ENCODE measurements around the gene KSR2.

The KSR2 gene

GRCh38 chr12:117595751-117596150, 373.0 kb downstream of the KSR2 start:
- DNase-seq (no peak), ATAC-seq (no peak)
- Mint-ChIP-seq H3K27me3 (peaks cover 2% of the 10 kb centered on the region), H3K36me3 (ENCODE audit: low read depth) (no peaks in the 10 kb centered on the region), H3K4me1 (no peaks in the 10 kb centered on the region), H3K9me3 (no peaks in the 10 kb centered on the region), H3K27ac (no peak overlapping the region), H3K4me3 (no peak overlapping the region)

GRCh38 chr12:117594481-117594880, 374.3 kb downstream of the KSR2 start:
- H3K4me1 Mint-ChIP-seq, result no peaks in the 10 kb centered on the region
- no peak overlapping the region for H3K4me3 Mint-ChIP-seq
- H3K9me3 Mint-ChIP-seq, result no peaks in the 10 kb centered on the region
- H3K36me3 Mint-ChIP-seq (ENCODE audit: low read depth), result no peaks in the 10 kb centered on the region
- no peak overlapping the region for H3K27ac Mint-ChIP-seq
- DNase-seq, result no peak
- H3K27me3 Mint-ChIP-seq, result no peaks in the 10 kb centered on the region
- ATAC-seq, result no peak

- no peak for DNase-seq
- Mint-ChIP-seq H3K9me3 (no peaks in the 10 kb centered on the region), H3K36me3 (ENCODE audit: low read depth) (no peaks in the 10 kb centered on the region), H3K27me3 (no peaks in the 10 kb centered on the region), H3K27ac (no peak overlapping the region), H3K4me3 (no peak overlapping the region), H3K4me1 (no peaks in the 10 kb centered on the region)
- no peak for ATAC-seq
Measured at GRCh38 chr12:117593815-117594400, 374.9 kb downstream of the KSR2 start.

GRCh38 chr12:117592588-117593305, 376.0 kb downstream of the KSR2 start:
- DNase-seq (no peak), ATAC-seq (no peak)
- Mint-ChIP-seq H3K4me3 (no peak overlapping the region), H3K9me3 (no peaks in the 10 kb centered on the region), H3K27ac (no peak overlapping the region), H3K27me3 (peaks cover 1% of the 10 kb centered on the region), H3K4me1 (no peaks in the 10 kb centered on the region), H3K36me3 (ENCODE audit: low read depth) (no peaks in the 10 kb centered on the region)

- ATAC-seq, result no peak
- no peak for DNase-seq
- Mint-ChIP-seq H3K27ac (no peak overlapping the region), H3K4me3 (no peak overlapping the region), H3K4me1 (no peaks in the 10 kb centered on the region), H3K36me3 (ENCODE audit: low read depth) (no peaks in the 10 kb centered on the region), H3K9me3 (no peaks in the 10 kb centered on the region), H3K27me3 (peaks cover 7% of the 10 kb centered on the region)
Measured at GRCh38 chr12:117590999-117591398, 377.8 kb downstream of the KSR2 start.

GRCh38 chr12:117590386-117590785, 378.4 kb downstream of the KSR2 start:
- ATAC-seq (no peak), DNase-seq (no peak)
- no peaks in the 10 kb centered on the region for H3K9me3 Mint-ChIP-seq
- H3K27me3 Mint-ChIP-seq, result peaks cover 10% of the 10 kb centered on the region
- no peak overlapping the region for H3K4me3 Mint-ChIP-seq
- H3K4me1 Mint-ChIP-seq, result no peaks in the 10 kb centered on the region
- no peaks in the 10 kb centered on the region for H3K36me3 Mint-ChIP-seq (ENCODE audit: low read depth)
- no peak overlapping the region for H3K27ac Mint-ChIP-seq

GRCh38 chr12:117589021-117589420, 379.8 kb downstream of the KSR2 start:
- no peaks in the 10 kb centered on the region for H3K36me3 Mint-ChIP-seq (ENCODE audit: low read depth)
- no peaks in the 10 kb centered on the region for H3K9me3 Mint-ChIP-seq
- H3K4me3 Mint-ChIP-seq, result no peak overlapping the region
- ATAC-seq (no peak), DNase-seq (no peak)
- H3K4me1 Mint-ChIP-seq, result no peaks in the 10 kb centered on the region
- H3K27me3 Mint-ChIP-seq, result peaks cover 15% of the 10 kb centered on the region
- H3K27ac Mint-ChIP-seq, result no peak overlapping the region

- Mint-ChIP-seq H3K9me3 (no peaks in the 10 kb centered on the region), H3K27ac (no peak overlapping the region), H3K4me1 (no peaks in the 10 kb centered on the region), H3K4me3 (no peak overlapping the region), H3K36me3 (ENCODE audit: low read depth) (no peaks in the 10 kb centered on the region), H3K27me3 (peaks cover 20% of the 10 kb centered on the region)
- ATAC-seq, result peak; percentile 33
- DNase-seq, result peak; percentile 53
Measured at GRCh38 chr12:117587631-117588287, 381.0 kb downstream of the KSR2 start.

- no peaks in the 10 kb centered on the region for H3K36me3 Mint-ChIP-seq (ENCODE audit: low read depth)
- H3K9me3 Mint-ChIP-seq, result no peaks in the 10 kb centered on the region
- no peak overlapping the region for H3K4me3 Mint-ChIP-seq
- H3K4me1 Mint-ChIP-seq, result no peaks in the 10 kb centered on the region
- ATAC-seq (no peak), DNase-seq (no peak)
- peaks cover 20% of the 10 kb centered on the region for H3K27me3 Mint-ChIP-seq
- no peak overlapping the region for H3K27ac Mint-ChIP-seq
Measured at GRCh38 chr12:117583677-117584225, 385.0 kb downstream of the KSR2 start.

- Mint-ChIP-seq H3K4me3 (no peak overlapping the region), H3K4me1 (no peaks in the 10 kb centered on the region), H3K9me3 (no peaks in the 10 kb centered on the region), H3K36me3 (ENCODE audit: low read depth) (no peaks in the 10 kb centered on the region), H3K27ac (no peak overlapping the region), H3K27me3 (peaks cover 21% of the 10 kb centered on the region)
- DNase-seq, result no peak
- ATAC-seq, result no peak
Measured at GRCh38 chr12:117583092-117583491, 385.7 kb downstream of the KSR2 start.

GRCh38 chr12:117582135-117582784, 386.5 kb downstream of the KSR2 start:
- no peaks in the 10 kb centered on the region for H3K36me3 Mint-ChIP-seq (ENCODE audit: low read depth)
- DNase-seq (no peak), ATAC-seq (no peak)
- no peak overlapping the region for H3K4me3 Mint-ChIP-seq
- no peaks in the 10 kb centered on the region for H3K4me1 Mint-ChIP-seq
- peaks cover 20% of the 10 kb centered on the region for H3K27me3 Mint-ChIP-seq
- H3K27ac Mint-ChIP-seq, result no peak overlapping the region
- no peaks in the 10 kb centered on the region for H3K9me3 Mint-ChIP-seq

- Mint-ChIP-seq H3K9me3 (no peaks in the 10 kb centered on the region), H3K4me1 (no peaks in the 10 kb centered on the region), H3K27ac (no peak overlapping the region), H3K27me3 (peaks cover 14% of the 10 kb centered on the region), H3K4me3 (no peak overlapping the region), H3K36me3 (ENCODE audit: low read depth) (no peaks in the 10 kb centered on the region)
- ATAC-seq (no peak), DNase-seq (no peak)
Measured at GRCh38 chr12:117580718-117581062, 388.1 kb downstream of the KSR2 start.

- Mint-ChIP-seq H3K9me3 (no peaks in the 10 kb centered on the region), H3K27ac (no peak overlapping the region), H3K4me3 (no peak overlapping the region), H3K4me1 (no peaks in the 10 kb centered on the region), H3K36me3 (ENCODE audit: low read depth) (no peaks in the 10 kb centered on the region), H3K27me3 (peaks cover 12% of the 10 kb centered on the region)
- no peak for ATAC-seq
- no peak for DNase-seq
Measured at GRCh38 chr12:117580015-117580717, 388.6 kb downstream of the KSR2 start.

GRCh38 chr12:117577122-117577657, 391.6 kb downstream of the KSR2 start:
- DNase-seq (no peak), ATAC-seq (no peak)
- H3K4me3 Mint-ChIP-seq, result no peak overlapping the region
- peaks cover 3% of the 10 kb centered on the region for H3K27me3 Mint-ChIP-seq
- H3K4me1 Mint-ChIP-seq, result no peaks in the 10 kb centered on the region
- no peak overlapping the region for H3K27ac Mint-ChIP-seq
- no peaks in the 10 kb centered on the region for H3K36me3 Mint-ChIP-seq (ENCODE audit: low read depth)
- no peaks in the 10 kb centered on the region for H3K9me3 Mint-ChIP-seq
